ENCODE measurements around the gene TRIM17. TPM values are rescaled to one million over a fixed set of nuclear protein-coding genes. Genes with fewer than 3 reads are reported as not detected.

TRIM17 gene
- total and polyA plus RNA-seq, 2 donors from 2014 or later, result 1.3 to 6.5 TPM

GRCh38 chr1:228457396-228458176 lies 40.9 kb upstream of the TRIM17 start:
- H3K27me3 ChIP-seq (ENCODE audit: control insufficient read depth, insufficient read depth, low read length), result no peaks in the 10 kb centered on the region
- TF ChIP-seq, protein P1, sequence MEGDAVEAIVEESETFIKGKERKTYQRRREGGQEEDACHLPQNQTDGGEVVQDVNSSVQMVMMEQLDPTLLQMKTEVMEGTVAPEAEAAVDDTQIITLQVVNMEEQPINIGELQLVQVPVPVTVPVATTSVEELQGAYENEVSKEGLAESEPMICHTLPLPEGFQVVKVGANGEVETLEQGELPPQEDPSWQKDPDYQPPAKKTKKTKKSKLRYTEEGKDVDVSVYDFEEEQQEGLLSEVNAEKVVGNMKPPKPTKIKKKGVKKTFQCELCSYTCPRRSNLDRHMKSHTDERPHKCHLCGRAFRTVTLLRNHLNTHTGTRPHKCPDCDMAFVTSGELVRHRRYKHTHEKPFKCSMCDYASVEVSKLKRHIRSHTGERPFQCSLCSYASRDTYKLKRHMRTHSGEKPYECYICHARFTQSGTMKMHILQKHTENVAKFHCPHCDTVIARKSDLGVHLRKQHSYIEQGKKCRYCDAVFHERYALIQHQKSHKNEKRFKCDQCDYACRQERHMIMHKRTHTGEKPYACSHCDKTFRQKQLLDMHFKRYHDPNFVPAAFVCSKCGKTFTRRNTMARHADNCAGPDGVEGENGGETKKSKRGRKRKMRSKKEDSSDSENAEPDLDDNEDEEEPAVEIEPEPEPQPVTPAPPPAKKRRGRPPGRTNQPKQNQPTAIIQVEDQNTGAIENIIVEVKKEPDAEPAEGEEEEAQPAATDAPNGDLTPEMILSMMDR (IDR thresholded peaks at IDR 0.05; ENCODE audit: borderline replicate concordance, extremely low read depth, insufficient read depth), result no peak
- peak overlapping the region in 1 of 2 donors; percentile 57 for H3K27ac ChIP-seq (ENCODE audit: low read depth in 2 of 2, low read length in 2 of 2)
- intact Hi-C loops (cut with DNase I), result no loop called here
- FAIRE-seq, result no peak
- no peaks in the 10 kb centered on the region for H3K9me3 ChIP-seq (ENCODE audit: control insufficient read depth in 2 of 3, insufficient read depth in 1 of 3, low read length in 3 of 3)
- DNase-seq, result peak; percentile 91 to 100 (median 97)
- no peaks in the 10 kb centered on the region for H3K36me3 ChIP-seq (ENCODE audit: control insufficient read depth in 2 of 3, insufficient read depth in 3 of 3, low read length in 3 of 3)
- H3K4me1 ChIP-seq (ENCODE audit: control insufficient read depth in 2 of 3, insufficient read depth in 2 of 3, low read depth in 1 of 3, low read length in 3 of 3), result no peaks in the 10 kb centered on the region
- peak overlapping the region; percentile 55 to 62 (median 62) for H3K4me3 ChIP-seq (ENCODE audit: low read length in 3 of 3)
- peak overlapping the region in 1 of 3 donors; percentile 56 for H3K9ac ChIP-seq (ENCODE audit: low read length in 3 of 3)

DNA sequence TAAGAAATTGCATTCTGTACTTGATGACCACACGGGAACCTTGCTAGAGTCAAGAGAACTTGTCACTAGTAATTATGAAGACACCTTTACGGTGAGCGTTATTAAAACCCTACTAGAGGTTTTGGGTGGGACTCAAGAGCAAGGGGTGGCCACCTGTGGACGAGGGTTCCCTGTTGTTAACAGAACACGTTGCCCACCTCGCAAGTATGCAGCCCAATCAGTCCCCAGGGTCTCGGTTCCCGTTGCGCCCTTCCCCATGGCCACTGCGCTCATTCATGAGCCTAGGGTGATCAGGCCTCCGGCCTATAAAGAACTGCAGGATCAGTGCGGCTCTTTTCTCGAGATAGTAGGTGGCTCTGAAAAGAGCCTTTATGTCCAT lies 40.3 kb upstream of the TRIM17 start:
- DNase-seq (no peak), FAIRE-seq (no peak)
- Histone ChIP-seq H3K9me3 (ENCODE audit: control insufficient read depth in 2 of 3, insufficient read depth in 1 of 3, low read length in 3 of 3) (no peaks in the 10 kb centered on the region), H3K9ac (ENCODE audit: low read length in 3 of 3) (peak overlapping the region in 1 of 3 donors; percentile 56), H3K4me1 (ENCODE audit: control insufficient read depth in 2 of 3, insufficient read depth in 2 of 3, low read depth in 1 of 3, low read length in 3 of 3) (no peaks in the 10 kb centered on the region), H3K4me3 (ENCODE audit: low read length in 3 of 3) (peak overlapping the region in 2 of 3 donors; percentile 55 to 62), H3K27ac (ENCODE audit: low read depth in 2 of 2, low read length in 2 of 2) (peak overlapping the region in 1 of 2 donors; percentile 57), H3K36me3 (ENCODE audit: control insufficient read depth in 2 of 3, insufficient read depth in 3 of 3, low read length in 3 of 3) (no peaks in the 10 kb centered on the region), H3K27me3 (ENCODE audit: control insufficient read depth, insufficient read depth, low read length) (no peaks in the 10 kb centered on the region)
- intact Hi-C loops (cut with DNase I), result no loop called here
- TF ChIP-seq, protein P1 (IDR thresholded peaks at IDR 0.05; ENCODE audit: borderline replicate concordance, extremely low read depth, insufficient read depth), result no peak

DNA sequence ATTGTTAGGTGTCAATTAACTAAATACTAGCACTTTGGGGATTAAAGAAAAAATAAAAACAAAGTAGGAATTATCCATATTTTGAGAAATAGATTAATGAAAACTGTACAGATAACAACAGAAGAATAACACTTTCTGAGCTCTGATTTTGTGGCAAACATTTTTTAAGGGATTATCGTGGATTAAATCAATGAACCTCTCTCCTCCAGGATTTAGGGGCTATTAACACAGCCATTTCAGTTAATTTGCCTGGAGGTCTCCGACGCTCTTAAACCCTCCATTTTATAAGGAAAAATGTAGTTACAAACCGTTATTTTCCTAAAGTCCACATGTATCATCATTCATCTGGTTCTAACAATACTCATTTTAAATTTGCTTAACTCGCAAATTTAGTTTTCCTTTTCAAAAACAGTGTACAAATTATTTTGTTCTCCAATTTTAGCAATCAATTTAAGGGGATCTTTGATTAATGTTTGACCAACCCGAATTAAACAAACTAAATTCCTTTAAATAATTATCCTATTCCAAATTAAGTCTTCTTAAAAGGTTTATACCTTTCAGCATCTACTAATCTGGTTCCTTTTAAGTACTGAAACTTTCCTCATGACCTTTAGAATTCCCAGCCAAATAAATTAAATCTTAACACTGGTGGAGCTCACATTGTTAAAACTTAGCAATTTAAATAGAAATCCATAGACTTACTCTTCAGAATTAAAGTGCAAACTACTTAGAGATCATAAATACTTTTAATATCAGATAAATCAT lies 39.8 kb upstream of the TRIM17 start:
- Histone ChIP-seq H3K27ac (ENCODE audit: low read depth in 2 of 2, low read length in 2 of 2) (no peak overlapping the region), H3K9me3 (ENCODE audit: control insufficient read depth in 2 of 3, insufficient read depth in 1 of 3, low read length in 3 of 3) (no peaks in the 10 kb centered on the region), H3K36me3 (ENCODE audit: control insufficient read depth in 2 of 3, insufficient read depth in 3 of 3, low read length in 3 of 3) (no peaks in the 10 kb centered on the region), H3K27me3 (ENCODE audit: control insufficient read depth, insufficient read depth, low read length) (no peaks in the 10 kb centered on the region), H3K4me3 (ENCODE audit: low read length in 3 of 3) (peak overlapping the region in 1 of 3 donors; percentile 62), H3K4me1 (ENCODE audit: control insufficient read depth in 2 of 3, insufficient read depth in 2 of 3, low read depth in 1 of 3, low read length in 3 of 3) (no peaks in the 10 kb centered on the region), H3K9ac (ENCODE audit: low read length in 3 of 3) (peak overlapping the region in 1 of 3 donors; percentile 56)
- TF ChIP-seq, protein P1 (IDR thresholded peaks at IDR 0.05; ENCODE audit: borderline replicate concordance, extremely low read depth, insufficient read depth), result no peak
- FAIRE-seq, result no peak
- intact Hi-C loops (cut with DNase I), result no loop called here
- no peak for DNase-seq
